ENCODE results near the gene RRP9. TPM values are rescaled to one million over a fixed set of nuclear protein-coding genes. Genes with fewer than 3 reads are reported as not detected.

RRP9 gene
- total and polyA plus RNA-seq, 4 donors = 8.2 to 47.6 (median 33.5) TPM

GRCh38 chr3:51937611-51938450 lies 3.9 kb downstream of the RRP9 start:
- no peak overlapping the region for H3K4me3 ChIP-seq
- WGBS, 2 donors = 90 to 91% methylated on average over 13 of the region's 13 CpGs
- H3K27me3 ChIP-seq (ENCODE audit: control insufficient read depth in 3 of 3, insufficient read depth in 3 of 3, low read length in 2 of 3) = no peaks in the 10 kb centered on the region
- no peak overlapping the region for H3K9ac ChIP-seq (ENCODE audit: insufficient read depth in 1 of 2, low read length in 2 of 2)
- no peak overlapping the region for H3K27ac ChIP-seq (ENCODE audit: low read depth in 1 of 2, low read length in 1 of 2)
- no peak for DNase-seq
- peaks cover 14 to 50% (median 32%) of the 10 kb centered on the region in 4 donors for H3K36me3 ChIP-seq (ENCODE audit: control insufficient read depth in 4 of 4, insufficient read depth in 4 of 4, low read length in 4 of 4)
- no peaks in the 10 kb centered on the region for H3K9me3 ChIP-seq (ENCODE audit: control insufficient read depth in 4 of 4, insufficient read depth in 3 of 4, low read length in 3 of 4)
- ATAC-seq (ENCODE audit: insufficient read depth, low FRiP score) = no peak
- TF ChIP-seq CTCF (IDR thresholded peaks at IDR 0.05; ENCODE audit: control extremely low read depth, extremely low read depth) = no peak
- peaks cover 3 to 15% (median 9%) of the 10 kb centered on the region in 5 donors for H3K4me1 ChIP-seq (ENCODE audit: control insufficient read depth in 5 of 5, insufficient read depth in 5 of 5, low read length in 5 of 5)

GRCh38 chr3:51937014-51937413 lies 4.7 kb downstream of the RRP9 start:
- H3K27me3 ChIP-seq (ENCODE audit: control insufficient read depth in 3 of 3, insufficient read depth in 3 of 3, low read length in 2 of 3) = no peaks in the 10 kb centered on the region
- no peak for TF ChIP-seq CTCF (IDR thresholded peaks at IDR 0.05; ENCODE audit: control extremely low read depth, extremely low read depth)
- H3K4me3 ChIP-seq = no peak overlapping the region
- peaks cover 3 to 10% (median 6%) of the 10 kb centered on the region in 5 donors for H3K4me1 ChIP-seq (ENCODE audit: control insufficient read depth in 5 of 5, insufficient read depth in 5 of 5, low read length in 5 of 5)
- WGBS, 2 donors = 84 to 93% methylated on average over 9 of the region's 9 CpGs
- no peaks in the 10 kb centered on the region for H3K9me3 ChIP-seq (ENCODE audit: control insufficient read depth in 4 of 4, insufficient read depth in 3 of 4, low read length in 3 of 4)
- ATAC-seq (ENCODE audit: insufficient read depth, low FRiP score) = no peak
- no peak overlapping the region for H3K27ac ChIP-seq (ENCODE audit: low read depth in 1 of 2, low read length in 1 of 2)
- no peak for DNase-seq
- no peak overlapping the region for H3K9ac ChIP-seq (ENCODE audit: insufficient read depth in 1 of 2, low read length in 2 of 2)
- peaks cover 17 to 54% (median 32%) of the 10 kb centered on the region in 4 donors for H3K36me3 ChIP-seq (ENCODE audit: control insufficient read depth in 4 of 4, insufficient read depth in 4 of 4, low read length in 4 of 4)

DNA sequence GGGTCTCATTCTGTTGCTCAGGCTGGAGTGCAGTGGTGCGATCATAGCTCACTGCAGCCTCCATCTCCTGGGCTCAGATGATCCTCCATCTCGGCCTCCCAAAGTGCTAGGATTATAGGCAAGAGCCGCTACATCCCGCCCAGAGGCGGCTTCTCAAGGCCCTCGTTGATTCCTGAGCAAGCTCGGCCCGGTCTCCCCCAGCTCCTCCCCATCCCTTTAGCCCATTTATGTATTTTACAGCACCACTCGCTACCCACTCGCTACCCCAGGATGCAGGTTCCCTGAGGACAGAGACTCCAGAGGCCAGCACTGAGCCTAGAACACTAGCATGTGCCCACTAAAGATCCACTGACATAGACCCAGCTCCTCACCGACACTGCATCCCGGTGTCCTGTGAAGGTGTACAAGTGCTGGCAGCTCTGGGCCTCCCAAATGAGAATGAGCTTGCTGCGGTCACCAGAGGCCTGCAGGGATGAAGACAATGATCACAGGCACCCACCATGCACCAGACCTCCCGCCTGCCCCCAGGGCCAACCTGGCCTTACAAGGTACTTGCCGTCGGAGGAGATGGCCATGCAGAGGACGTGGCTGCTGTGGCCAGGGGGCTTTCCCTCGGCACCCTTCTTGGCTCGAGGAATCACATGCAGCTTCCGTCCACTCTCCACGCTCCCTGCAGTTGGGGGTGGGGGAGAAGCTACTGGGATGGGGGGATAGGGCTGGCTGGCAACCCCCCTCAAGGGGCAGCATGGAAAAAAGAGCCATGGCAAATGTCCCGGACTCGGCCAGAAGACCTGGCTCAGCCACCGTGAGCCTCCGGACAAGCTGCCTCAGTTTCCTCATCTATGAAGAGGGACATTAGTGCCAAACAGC lies 5.6 kb downstream of the RRP9 start:
- Histone ChIP-seq H3K36me3 (ENCODE audit: control insufficient read depth in 4 of 4, insufficient read depth in 4 of 4, low read length in 4 of 4) (peaks cover 17 to 58% (median 32%) of the 10 kb centered on the region in 4 donors), H3K4me3 (no peak overlapping the region), H3K4me1 (ENCODE audit: control insufficient read depth in 5 of 5, insufficient read depth in 5 of 5, low read length in 5 of 5) (peaks cover 3 to 9% (median 5%) of the 10 kb centered on the region in 5 donors), H3K9ac (ENCODE audit: insufficient read depth in 1 of 2, low read length in 2 of 2) (no peak overlapping the region), H3K27me3 (ENCODE audit: control insufficient read depth in 3 of 3, insufficient read depth in 3 of 3, low read length in 2 of 3) (no peaks in the 10 kb centered on the region), H3K9me3 (ENCODE audit: control insufficient read depth in 4 of 4, insufficient read depth in 3 of 4, low read length in 3 of 4) (no peaks in the 10 kb centered on the region), H3K27ac (ENCODE audit: low read depth in 1 of 2, low read length in 1 of 2) (no peak overlapping the region)
- no peak for TF ChIP-seq CTCF (IDR thresholded peaks at IDR 0.05; ENCODE audit: control extremely low read depth, extremely low read depth)
- DNase-seq (no peak), ATAC-seq (ENCODE audit: insufficient read depth, low FRiP score) (no peak)
- WGBS, 2 donors = 98% methylated on average over 25 of the region's 25 CpGs
